IPS-NIHi11 (cell line): ENCODE results near the gene FNDC10.
"Not testable (repeated sequence)": the region's sequence is repeated elsewhere in the genome, so short reads cannot be mapped to it uniquely, and the experiment has no call there.

Source experiments
- DNase-seq: peaks from one replicate; pipeline ENCODE4 v3.0.0; 2012; ENCODE audit warnings: mixed read lengths, low spot score

Gene FNDC10

GRCh38 chr1:1567152-1567875, 32.6 kb downstream of the FNDC10 start:
- no peak for DNase-seq

- no peak for DNase-seq
Observed at GRCh38 chr1:1565340-1565739, 34.6 kb downstream of the FNDC10 start.

GRCh38 chr1:1564268-1564667, 35.7 kb downstream of the FNDC10 start:
- no peak for DNase-seq

- DNase-seq = no peak
Observed at GRCh38 chr1:1563688-1564087, 36.2 kb downstream of the FNDC10 start.

GRCh38 chr1:1562556-1563195, 37.3 kb downstream of the FNDC10 start:
- DNase-seq = no peak

- DNase-seq = no peak
Observed at GRCh38 chr1:1561801-1562470, 38.0 kb downstream of the FNDC10 start.

GRCh38 chr1:1560178-1560577, 39.8 kb downstream of the FNDC10 start:
- no peak for DNase-seq

- DNase-seq = no peak
Observed at GRCh38 chr1:1559066-1559465, 40.9 kb downstream of the FNDC10 start.

- DNase-seq = no peak
Observed at GRCh38 chr1:1558591-1558990, 41.3 kb downstream of the FNDC10 start.

GRCh38 chr1:1557688-1558087, 42.2 kb downstream of the FNDC10 start:
- not testable (repeated sequence) for DNase-seq

GRCh38 chr1:1556961-1557360, 43.0 kb downstream of the FNDC10 start:
- not testable (repeated sequence) for DNase-seq

- no peak for DNase-seq
Observed at GRCh38 chr1:1556505-1556904, 43.4 kb downstream of the FNDC10 start.

GRCh38 chr1:1554926-1555915, 44.7 kb downstream of the FNDC10 start:
- DNase-seq = no peak

- DNase-seq = no peak
Observed at GRCh38 chr1:1554550-1554925, 45.4 kb downstream of the FNDC10 start.

GRCh38 chr1:1553821-1554494, 46.0 kb downstream of the FNDC10 start:
- no peak for DNase-seq

- DNase-seq = no peak
Observed at GRCh38 chr1:1552263-1552639, 47.7 kb downstream of the FNDC10 start.

- DNase-seq = no peak
Observed at GRCh38 chr1:1551524-1552262, 48.2 kb downstream of the FNDC10 start.

GRCh38 chr1:1550591-1551432, 49.1 kb downstream of the FNDC10 start:
- no peak for DNase-seq

GRCh38 chr1:1550087-1550486, 49.8 kb downstream of the FNDC10 start:
- DNase-seq = no peak

- no peak for DNase-seq
Observed at GRCh38 chr1:1548591-1548990, 51.3 kb downstream of the FNDC10 start.
